AG10803 (cell line): ENCODE measurements around the gene RPTOR.

Source experiments
- DNase-seq: peaks from one replicate; pipeline ENCODE4 v3.0.0; 2010; ENCODE audit warnings: low read depth
- H3K4me3 ChIP-seq: 2 replicates; pipeline ENCODE4 v1.5.1; 2011; ENCODE audit warnings: mild to moderate bottlenecking, low read length, control low read depth
- TF ChIP-seq, protein P1 (sequence below): conservative IDR thresholded peaks from 2 replicates; pipeline ENCODE4 v1.5.1; 2011; ENCODE audit warnings: mild to moderate bottlenecking, low read length, control low read depth, inconsistent platforms

Gene RPTOR

DNA sequence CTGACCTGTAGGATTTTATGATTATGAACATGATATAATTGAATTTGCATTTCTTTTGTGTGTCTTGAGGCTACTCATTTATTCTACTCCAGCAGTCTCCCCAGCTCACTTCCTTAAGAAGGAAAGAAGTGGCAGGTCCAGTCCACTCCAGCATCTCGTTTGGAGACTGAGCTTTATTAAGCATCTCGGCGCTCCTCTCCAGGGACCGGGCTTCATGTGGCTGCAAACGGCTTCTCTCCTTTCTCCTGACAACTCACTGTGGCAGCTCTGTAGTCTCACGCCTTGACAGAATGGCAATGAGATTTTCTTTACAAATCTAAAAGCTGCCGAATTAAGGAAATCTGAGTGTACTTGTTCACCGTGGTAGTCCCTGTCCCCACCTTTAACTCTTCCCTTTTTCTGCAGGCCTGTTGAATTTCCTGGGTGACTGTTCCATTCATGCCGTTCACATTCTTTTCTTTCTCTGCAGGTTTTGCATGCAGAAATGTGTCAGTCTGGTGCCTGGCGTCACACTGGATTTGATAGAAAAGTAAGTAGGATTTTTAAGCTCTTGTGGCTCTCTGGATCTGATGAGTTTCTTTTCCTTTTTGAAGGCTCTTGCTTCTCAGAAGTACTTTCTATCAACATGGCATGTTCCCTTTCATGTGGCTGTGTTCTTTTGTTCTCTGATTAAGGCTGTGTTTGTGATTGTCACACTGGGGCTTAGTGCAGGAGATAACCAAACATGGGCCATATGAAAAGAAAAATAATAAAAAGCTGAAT is 246.5 kb downstream of the RPTOR start:
- H3K4me3 ChIP-seq: no peak overlapping the region
- DNase-seq: no peak
- TF ChIP-seq, protein P1, sequence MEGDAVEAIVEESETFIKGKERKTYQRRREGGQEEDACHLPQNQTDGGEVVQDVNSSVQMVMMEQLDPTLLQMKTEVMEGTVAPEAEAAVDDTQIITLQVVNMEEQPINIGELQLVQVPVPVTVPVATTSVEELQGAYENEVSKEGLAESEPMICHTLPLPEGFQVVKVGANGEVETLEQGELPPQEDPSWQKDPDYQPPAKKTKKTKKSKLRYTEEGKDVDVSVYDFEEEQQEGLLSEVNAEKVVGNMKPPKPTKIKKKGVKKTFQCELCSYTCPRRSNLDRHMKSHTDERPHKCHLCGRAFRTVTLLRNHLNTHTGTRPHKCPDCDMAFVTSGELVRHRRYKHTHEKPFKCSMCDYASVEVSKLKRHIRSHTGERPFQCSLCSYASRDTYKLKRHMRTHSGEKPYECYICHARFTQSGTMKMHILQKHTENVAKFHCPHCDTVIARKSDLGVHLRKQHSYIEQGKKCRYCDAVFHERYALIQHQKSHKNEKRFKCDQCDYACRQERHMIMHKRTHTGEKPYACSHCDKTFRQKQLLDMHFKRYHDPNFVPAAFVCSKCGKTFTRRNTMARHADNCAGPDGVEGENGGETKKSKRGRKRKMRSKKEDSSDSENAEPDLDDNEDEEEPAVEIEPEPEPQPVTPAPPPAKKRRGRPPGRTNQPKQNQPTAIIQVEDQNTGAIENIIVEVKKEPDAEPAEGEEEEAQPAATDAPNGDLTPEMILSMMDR: no peak

DNA sequence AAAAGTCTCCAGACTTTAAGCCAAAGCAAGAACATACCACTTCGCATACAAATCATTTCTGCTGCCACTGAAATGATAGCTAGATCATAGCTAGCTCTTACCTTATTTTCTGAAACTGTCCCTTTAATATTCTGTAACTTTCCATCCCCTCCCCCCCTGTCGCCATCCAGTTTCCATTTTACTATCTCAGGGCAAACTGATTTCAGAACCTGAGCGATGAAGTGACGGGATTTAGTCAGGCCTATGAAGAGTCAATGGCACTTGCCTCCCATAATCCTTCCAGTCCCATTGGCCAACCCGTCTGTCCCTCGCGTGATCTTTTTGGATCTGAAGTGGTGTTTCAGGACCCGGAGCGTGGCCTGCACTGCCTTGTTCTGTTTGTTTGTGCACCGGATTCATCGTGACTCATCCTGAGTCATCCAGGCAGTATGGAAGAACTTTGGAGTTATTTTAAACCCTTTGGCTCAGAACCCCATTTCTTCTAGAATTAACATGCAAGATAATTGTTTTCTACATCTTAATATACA is 247.2 kb downstream of the RPTOR start:
- peak; percentile 93 for DNase-seq
- H3K4me3 ChIP-seq: no peak overlapping the region; the same call in 1 of the 2 replicates
- TF ChIP-seq, protein P1: no peak

DNA sequence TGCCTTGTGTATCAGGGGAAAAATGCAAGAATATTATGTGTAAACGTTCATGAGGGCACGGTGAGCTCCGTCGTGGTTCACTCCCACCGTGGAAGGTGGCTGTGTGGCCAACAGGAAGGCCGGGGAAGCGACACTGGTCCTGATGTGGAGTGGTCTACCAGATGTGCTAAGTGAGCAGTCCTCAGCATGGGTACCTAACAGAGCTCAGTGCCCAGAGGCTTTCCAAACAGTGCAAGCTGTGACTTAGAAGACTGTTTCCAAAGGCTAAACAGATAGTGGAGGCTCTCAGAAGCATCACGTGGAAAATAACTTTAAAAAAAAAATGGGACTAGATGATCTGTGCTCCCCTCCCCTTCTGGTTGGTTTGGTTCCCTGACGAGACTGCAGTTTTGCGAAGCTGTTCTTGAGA is 247.7 kb downstream of the RPTOR start:
- H3K4me3 ChIP-seq: no peak overlapping the region
- DNase-seq: no peak
- TF ChIP-seq, protein P1: no peak

DNA sequence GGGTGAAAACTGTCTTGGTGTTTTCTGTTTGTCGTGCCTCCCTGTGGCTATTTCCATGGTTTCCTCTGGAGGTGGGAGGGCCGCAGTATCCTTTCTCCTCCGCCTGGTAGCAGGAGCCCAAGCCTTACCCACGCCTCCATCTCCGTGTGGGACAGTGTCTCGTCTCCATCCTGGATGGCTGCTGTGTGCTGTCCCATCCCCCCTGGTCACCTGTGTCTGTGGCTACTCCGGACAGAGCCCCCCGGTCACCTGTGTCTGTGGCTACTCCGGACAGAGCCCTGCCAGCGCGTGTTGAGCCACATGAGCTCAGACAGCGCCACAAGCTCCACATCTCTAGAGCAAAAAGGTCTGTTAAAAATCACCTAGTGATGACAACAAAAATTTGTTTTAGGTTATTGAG is 248.8 kb downstream of the RPTOR start:
- H3K4me3 ChIP-seq: no peak overlapping the region
- TF ChIP-seq, protein P1: no peak
- no peak for DNase-seq

DNA sequence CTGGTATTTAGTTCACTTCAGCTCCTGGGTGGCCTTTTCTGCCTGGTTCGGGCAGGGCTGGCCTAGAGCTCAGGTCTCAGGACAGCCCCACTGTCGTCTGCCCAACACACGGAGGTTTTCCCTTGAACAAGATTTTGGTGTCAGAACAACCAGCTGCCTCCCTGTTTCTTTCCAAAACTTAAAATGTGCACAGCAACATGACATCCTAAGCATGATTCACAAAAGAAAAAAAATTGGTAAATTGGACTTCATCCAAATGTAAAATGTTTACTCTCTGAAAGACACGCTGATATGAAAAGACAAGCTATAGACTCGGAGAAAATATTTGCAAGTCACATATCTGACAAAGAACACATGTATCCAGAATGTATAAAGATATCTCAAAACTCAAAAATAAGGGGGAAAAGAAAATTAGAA is 249.2 kb downstream of the RPTOR start:
- TF ChIP-seq, protein P1: no peak
- DNase-seq: peak; percentile 20
- no peak overlapping the region for H3K4me3 ChIP-seq

DNA sequence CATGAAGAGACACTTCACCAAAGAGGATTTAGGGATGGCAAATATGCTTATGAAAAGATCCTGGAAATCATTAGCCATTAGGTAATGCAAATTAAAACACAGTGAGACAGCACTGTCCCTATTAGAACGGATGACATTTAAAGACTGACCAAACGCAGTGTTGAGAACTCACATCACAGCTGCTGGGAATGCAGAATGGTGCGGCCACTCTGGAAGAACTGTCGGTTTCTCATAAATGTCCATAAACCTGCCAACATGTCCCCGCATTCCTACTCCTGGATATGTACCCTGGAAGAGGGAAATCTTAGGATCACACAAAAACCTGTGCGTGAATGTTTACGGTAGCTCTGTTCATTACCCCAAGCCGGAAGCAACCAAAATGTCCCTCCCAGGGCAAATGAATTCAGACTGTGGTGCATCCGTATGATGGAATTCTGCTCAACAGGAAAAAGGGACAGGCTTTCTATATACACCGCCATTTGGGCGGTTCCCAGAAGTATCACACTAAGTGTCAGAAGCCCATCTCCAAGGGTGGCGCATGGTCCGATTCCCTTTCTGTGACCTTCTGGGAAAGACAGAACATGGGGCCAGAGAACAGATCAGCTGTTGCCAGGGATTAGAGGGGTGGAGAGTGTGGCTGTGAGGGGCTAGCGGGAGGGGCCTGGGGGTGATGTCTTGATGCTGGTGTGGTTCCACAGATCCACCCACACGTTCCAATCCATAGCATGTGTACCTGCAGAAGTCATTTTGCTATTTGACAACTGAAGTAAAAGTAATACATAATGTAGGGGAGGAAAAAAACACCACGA is 249.8 kb downstream of the RPTOR start:
- H3K4me3 ChIP-seq: no peak overlapping the region
- TF ChIP-seq, protein P1: no peak
- DNase-seq: no peak
